GM21717 (cell line): ENCODE data around the gene CRELD1.
A peak's percentile ranks its signal among the peaks of the same experiment; 100 is the strongest.
"Not testable (repeated sequence)": the region's sequence is repeated elsewhere in the genome, so short reads cannot be mapped to it uniquely, and the experiment has no call there.

ENCODE experiments used
- ATAC-seq: cut with Tn5 transposase; IDR thresholded peaks from one replicate; pipeline ENCODE4 v1.9.1; 2021; ENCODE audit warnings: mild to moderate bottlenecking, moderate library complexity; ENCODE audit not compliant: unreplicated experiment

The CRELD1 gene

DNA sequence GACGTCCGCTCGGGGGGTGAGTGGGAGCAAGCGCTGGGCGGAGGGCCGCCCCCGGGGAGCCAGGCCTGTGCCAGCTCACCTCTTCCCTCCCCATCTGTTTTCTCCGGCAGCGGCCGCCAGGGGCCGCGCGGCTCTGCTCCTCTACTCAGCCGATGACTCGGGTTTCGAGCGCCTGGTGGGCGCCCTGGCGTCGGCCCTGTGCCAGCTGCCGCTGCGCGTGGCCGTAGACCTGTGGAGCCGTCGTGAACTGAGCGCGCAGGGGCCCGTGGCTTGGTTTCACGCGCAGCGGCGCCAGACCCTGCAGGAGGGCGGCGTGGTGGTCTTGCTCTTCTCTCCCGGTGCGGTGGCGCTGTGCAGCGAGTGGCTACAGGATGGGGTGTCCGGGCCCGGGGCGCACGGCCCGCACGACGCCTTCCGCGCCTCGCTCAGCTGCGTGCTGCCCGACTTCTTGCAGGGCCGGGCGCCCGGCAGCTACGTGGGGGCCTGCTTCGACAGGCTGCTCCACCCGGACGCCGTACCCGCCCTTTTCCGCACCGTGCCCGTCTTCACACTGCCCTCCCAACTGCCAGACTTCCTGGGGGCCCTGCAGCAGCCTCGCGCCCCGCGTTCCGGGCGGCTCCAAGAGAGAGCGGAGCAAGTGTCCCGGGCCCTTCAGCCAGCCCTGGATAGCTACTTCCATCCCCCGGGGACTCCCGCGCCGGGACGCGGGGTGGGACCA is 632 bp upstream of the CRELD1 start:
- ATAC-seq: peak; percentile 59

DNA sequence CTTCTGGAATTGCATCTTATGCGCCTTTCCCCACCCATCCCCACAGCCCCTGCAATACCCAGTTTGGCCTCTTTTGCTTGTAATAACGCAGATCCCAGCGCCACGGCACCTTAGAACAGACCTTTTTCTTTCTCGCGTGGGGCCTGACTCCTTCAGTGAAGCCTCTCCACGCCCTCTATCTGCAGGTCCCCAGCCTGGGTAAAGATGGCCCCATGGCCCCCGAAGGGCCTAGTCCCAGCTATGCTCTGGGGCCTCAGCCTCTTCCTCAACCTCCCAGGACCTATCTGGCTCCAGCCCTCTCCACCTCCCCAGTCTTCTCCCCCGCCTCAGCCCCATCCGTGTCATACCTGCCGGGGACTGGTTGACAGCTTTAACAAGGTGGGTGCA is 594 bp downstream of the CRELD1 start:
- no peak for ATAC-seq

GRCh38 chr3:9934993-9935392 is 1.4 kb downstream of the CRELD1 start:
- no peak for ATAC-seq

GRCh38 chr3:9935966-9936510 is 2.4 kb downstream of the CRELD1 start:
- ATAC-seq: no peak

GRCh38 chr3:9937486-9938238 is 4.0 kb downstream of the CRELD1 start:
- ATAC-seq: no peak

DNA sequence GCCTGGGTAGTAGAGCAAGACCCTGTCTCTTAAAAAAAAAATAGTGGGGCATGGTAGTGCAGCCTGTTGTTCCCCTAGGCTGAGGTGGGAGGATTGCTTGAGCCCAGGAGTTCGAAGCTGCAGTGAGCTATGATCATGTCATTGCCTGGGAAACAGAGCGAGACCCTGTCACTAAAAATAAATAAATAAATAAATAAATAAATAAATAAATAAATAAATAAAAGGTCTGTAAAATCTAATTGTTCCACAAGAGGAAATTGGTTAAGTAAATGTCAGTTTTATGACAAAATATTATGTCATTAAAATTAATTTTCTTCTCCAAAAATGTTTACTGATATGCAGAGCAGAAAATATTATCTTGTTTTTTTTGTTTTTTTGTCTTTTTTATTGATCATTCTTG is 5.3 kb downstream of the CRELD1 start:
- ATAC-seq: no peak

DNA sequence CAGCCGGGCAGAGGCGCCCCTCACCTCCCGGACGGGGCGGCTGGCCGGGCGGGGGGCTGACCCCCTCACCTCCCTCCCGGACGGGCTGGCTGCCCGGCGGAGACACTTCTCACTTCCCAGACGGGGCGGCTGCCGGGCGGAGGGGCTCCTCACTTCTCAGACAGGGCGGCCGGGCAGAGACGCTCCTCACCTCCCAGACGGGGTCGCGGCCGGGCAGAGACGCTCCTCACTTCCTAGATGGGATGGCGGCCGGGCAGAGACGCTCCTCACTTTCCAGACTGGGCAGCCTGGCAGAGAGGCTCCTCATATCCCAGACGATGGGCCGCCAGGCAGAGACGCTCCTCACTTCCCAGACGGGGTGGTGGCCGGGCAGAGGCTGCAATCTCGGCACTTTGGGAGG is 6.3 kb downstream of the CRELD1 start:
- ATAC-seq: not testable (repeated sequence)

GRCh38 chr3:9940746-9941145 is 7.1 kb downstream of the CRELD1 start:
- ATAC-seq: no peak

GRCh38 chr3:9942164-9942563 is 8.5 kb downstream of the CRELD1 start:
- ATAC-seq: no peak

DNA sequence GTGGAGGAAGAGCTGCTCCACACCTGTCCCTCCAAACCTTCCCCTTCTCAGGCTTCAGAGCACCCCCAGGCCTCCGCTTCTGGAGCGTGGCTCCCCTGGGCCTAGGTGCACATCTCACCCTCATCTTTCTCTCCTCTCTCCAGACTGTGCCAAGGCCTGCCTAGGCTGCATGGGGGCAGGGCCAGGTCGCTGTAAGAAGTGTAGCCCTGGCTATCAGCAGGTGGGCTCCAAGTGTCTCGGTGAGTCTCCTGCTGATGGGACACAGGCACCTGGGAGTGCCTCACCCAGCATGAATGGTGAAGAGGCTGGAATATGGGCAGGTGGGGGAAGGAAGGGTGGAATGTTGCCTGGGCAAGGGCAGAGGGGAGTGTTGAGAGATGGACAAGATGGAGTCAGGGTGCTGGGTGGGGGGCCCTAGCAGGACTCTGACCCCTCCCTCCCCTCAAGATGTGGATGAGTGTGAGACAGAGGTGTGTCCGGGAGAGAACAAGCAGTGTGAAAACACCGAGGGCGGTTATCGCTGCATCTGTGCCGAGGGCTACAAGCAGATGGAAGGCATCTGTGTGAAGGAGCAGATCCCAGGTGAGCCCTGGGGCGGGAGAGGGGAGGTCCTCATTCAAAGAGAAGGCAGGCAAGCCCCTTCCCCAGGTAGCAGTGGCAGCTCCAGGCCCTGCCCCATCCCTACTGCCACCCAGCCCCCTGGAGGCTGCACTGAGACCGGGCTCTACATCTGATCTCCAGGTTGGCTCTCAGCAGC is 9.5 kb downstream of the CRELD1 start:
- no peak for ATAC-seq

GRCh38 chr3:9944271-9944670 is 10.6 kb downstream of the CRELD1 start:
- ATAC-seq: no peak

- ATAC-seq: no peak
Observed at GRCh38 chr3:9945358-9945757, 11.7 kb downstream of the CRELD1 start.

GRCh38 chr3:9946112-9947024 is 12.7 kb downstream of the CRELD1 start:
- no peak for ATAC-seq

DNA sequence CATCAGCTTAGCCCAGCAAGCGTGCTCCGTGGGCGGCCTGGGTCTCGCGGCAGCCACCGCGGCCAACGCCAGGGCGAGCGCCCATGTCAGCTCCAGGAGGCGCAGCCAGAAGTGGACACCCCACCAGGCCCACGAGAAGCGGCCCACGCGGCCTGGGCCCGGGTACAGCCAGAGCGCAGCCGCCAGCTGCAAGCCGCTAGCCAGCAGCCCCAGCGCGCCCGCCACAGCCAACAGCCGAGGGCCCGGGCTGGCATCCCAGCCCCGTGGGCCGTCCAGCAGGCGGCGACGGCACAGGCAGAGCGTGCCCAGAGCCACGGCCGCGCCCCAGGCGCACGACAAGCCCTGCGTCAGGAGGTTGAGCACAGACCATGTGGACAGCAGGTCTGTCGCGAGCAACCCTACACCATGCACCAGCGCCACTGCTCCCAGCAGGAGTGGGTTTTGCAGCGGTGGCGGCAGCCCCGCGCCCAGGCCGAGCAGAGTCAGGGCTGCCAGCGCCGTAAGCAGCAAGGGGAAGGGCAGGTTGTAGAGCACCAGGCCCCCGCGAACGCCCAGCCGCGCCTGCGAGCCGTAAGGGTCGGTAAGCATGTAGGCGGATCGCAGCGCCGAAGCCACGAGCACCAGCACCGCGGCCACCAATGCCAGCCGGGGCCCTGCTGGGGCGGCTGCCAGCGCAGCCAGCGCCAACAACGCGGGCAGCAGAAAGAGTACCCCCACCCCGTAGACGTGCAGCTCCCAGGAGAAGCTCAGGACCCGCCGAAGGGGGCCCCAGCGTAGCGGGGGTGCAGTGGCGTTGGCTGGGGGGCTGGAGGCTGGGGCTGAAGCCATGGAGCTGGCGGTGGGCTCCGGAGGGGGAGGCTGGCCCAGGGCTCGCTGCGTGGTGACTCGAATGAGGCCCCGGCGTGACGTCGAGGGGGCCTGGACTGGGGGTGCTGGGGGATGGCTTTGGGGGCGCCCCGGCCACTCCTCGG is 13.7 kb downstream of the CRELD1 start:
- no peak for ATAC-seq

DNA sequence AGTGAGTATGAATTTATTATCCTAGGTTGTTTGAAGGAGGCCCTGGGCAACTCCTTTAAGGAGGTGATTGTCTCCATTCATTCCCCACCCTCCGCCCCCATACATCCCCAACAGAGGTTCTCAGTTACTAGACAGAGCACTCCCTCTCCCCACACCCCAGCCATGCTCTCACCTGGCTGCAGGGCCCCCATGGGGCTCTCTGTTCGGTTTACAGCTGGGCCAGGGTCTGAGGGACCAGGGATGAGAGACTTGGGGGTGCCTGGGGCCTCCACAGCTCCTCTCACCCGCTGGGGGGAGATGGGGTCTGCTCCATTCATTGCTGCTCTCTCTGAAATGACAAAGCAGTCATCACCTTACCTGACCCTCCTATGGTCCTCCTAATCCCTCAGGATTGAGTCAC is 15.0 kb downstream of the CRELD1 start:
- ATAC-seq: no peak

DNA sequence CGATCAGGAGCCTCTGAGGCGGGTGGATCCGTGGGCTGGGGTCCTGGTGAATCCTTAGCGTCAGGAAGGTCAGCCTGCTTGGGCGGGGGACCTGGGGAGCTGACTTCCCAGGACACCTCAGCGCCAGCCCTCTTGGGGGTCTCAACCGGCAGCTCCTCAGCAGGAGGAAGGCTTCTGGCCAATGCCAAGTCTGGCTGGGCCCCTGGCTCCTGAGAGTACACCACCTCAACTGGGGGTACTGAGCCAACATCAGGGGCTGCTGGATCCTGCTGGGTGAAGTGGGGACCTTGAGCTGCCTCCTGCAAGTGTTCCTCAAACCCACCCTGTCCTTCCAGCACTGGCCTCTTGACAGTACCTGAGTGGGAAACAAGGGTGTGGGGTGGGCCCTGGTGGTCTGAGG is 15.5 kb downstream of the CRELD1 start:
- ATAC-seq: no peak

DNA sequence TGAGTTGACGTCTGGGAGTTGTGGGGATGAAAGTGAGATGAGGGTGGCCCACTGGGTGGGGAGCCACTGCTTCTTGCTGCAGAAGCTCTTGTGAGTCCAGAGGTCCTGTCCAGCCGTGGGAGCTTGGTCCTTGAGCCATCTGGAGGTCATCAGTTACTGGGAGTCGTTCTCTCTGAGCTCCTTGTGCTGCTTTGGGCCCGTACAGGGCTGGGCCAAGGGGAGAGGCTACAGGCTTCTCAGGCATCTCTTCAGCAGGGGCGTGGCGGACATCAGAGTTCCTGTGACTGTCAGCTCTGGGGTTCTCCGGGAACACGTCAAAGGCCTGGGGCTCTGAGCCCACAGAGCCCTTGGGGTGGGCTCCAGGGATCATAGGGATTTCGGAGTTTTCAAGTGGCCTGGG is 16.0 kb downstream of the CRELD1 start:
- no peak for ATAC-seq

GRCh38 chr3:9951126-9951525 is 17.5 kb downstream of the CRELD1 start:
- peak; percentile 40 for ATAC-seq

DNA sequence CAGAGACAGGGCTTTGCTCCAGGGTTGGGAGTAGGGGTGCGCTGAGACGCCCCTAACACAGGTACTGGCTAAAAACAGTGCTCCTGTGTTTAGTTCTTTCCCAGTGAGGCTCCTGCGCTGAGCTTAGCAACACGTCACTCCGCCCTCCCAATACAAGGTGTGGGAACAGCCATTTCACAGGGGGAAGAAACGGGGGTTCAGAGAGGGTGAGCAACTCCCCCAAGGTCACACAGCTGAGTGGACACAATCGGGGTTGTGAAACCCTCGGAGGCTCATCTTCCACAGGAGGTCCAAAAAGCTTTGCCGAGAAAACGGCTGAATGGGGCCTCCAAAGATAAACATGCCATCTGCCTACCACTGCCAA is 17.9 kb downstream of the CRELD1 start:
- peak; percentile 27 for ATAC-seq
